ENCODE data around the gene CNKSR3.

GRCh38 chr6:154450498-154450897 is 60.0 kb downstream of the CNKSR3 start:
- TF ChIP-seq CTCF (IDR thresholded peaks at IDR 0.05; ENCODE audit: insufficient read depth, low read length): no peak
- no peak for TF ChIP-seq REST (IDR thresholded peaks at IDR 0.05; ENCODE audit: insufficient replicate concordance, low read depth)
- no peak for TF ChIP-seq POLR2AphosphoS5 (IDR thresholded peaks at IDR 0.05; ENCODE audit: low read depth)
- no peak for TF ChIP-seq GABPA (IDR thresholded peaks at IDR 0.05; ENCODE audit: low read depth)

All from HL-60 (cell line).